NCI-H510A (cell line): ENCODE results near the gene MYMK.

ENCODE experiments used
- DNase-seq: peaks from one replicate; lab custom pipeline; 2025; lab: John Stamatoyannopoulos, UW

The MYMK gene

DNA sequence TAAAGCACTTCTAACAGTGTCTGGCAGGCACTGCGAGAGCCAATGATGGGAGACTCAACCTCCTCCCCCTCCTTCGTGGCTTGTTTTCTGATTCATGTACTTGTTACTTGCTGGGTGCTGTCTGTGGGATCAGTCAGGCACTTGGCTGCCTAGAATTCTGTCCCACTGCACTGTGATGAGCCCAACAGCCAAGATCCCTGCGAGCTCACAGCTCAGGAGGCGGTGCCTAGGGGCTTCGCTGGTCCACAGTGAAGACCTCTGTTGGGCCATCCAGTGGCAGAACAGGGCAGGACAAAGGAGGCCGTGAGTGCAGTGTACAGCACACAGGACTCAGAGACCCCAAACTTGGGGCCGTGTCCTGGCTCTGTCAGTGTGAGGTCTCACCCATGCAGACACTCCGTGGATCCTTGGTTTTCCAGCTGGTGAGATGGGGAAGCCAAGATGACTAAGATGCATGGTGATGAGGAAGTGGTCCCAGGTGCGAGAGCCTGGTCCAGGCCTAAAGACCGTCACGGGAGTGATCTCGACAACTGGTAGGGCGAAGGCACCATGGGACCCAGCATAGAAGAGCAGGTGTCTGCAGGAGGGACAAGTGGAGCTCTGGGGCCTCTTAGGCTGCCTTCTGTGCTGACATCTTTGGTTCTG lies 19.5 kb downstream of the MYMK start:
- no peak for DNase-seq

DNA sequence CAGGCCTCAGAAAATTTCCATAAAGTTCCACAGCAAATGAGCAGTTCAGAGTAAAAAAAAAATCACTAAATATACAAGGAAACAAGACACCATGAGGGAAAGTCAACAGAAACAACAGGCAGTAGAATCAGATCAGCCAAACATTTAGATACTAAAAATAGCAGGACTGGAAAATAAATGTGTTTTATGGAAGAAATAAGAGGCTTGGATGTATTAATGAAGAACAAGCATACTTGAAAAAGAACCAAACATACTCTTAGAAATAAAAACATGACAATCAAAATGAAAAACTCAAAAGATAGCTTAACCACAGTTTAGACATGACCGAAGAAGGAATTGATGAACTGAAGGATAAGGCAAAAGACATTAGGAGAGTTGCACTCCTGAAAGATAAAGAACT lies 22.6 kb downstream of the MYMK start:
- DNase-seq: no peak

DNA sequence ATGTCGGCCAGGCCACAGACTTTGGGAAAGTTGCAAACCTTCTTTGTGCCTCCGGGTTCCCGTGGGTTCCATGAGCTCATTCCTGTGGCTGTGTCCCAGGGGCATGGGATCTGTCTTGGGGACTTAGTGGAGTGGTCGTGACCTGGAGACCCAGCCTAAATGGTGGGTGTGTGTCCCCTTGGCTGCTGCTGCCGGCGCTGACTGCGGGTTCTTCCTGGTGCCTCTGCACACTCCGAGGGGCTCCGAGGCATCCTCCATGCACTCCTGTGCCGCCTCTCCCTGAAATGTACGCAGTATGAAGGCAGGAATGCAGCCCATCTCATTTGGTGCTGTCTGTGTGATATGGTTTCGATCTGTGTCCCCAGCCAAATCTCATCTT lies 24.9 kb downstream of the MYMK start:
- no peak for DNase-seq

DNA sequence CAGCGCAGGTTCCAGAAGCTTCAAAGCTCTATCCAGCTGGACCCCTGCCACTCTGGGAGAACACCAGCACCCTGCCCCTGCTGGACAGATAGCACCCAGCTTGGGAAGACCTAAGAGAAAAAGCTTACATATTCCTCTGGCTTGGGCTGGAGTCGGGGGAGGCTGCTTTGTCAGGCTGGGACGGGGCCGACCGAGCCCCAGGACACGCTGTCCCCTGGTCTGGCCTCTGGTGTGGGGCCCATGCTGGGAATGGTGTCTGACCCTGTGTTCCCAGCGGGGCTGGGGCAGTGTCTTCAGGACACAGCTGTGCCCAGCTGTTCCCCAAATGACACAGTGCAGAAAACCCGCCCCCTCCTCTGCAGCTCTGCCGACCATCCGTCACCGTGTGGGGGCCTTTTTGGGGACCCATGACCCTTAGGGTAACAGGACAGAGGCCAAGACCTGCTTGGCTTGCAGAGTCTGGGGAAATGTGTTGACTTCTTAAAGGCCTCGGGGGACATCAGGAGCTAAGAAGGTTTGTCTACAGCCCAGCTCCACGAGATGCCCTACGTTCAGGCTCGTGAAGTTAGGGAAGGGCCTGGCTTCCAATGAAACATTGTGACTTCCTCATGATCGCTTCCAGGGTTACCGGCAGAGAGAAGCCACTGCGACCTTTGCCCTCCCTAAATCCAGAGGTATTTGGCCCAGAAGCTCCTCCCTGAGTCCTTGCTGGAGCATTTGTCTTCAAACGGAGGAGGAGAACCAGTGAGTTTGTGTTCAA lies 25.4 kb downstream of the MYMK start:
- DNase-seq: no peak

DNA sequence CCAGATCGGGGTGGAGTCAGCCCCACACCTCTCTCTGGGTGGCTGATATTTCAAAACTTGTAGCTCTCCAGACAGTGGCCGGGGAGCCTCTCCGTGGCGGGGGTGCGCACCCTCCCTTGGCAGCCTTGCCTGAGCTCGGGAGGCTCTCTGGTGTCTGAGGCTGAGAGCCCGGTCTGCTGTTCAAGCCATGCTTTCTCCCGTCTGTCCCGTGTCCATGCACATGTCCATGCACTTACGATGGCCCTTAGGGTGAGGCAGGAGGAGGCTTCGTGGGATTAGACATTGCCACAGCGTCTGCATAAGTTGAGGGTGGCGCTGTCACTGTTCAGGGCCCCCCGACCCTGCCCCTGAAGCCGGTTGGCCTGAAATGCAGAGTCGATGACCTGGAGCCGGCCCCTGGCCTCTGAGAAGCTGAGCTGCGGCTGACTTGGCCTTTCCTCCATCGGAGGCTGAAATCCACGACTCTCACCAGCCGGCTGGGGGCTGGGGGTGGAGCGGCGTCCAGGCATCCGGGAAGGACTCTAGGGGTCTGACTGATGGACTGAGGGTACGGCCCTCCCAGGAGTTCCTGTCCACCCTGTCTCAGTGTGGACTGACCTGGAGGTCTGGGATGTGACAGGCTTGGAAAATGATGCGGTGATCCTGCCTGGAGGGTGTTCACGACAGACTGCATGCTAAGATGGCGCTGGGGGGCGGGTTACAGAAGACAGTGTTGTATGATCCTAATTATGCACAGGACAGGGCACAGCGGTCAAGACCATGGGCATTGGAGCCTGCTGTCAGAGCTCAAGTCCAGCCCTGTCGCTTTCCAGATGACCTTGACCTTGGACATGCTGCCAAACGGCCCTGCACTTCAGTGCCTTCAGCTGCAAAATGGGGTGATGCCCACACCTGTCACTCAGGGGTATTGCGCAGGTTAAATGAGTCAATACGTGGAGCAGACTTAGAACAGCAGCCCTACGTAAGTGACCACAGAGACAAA lies 27.6 kb downstream of the MYMK start:
- no peak for DNase-seq

DNA sequence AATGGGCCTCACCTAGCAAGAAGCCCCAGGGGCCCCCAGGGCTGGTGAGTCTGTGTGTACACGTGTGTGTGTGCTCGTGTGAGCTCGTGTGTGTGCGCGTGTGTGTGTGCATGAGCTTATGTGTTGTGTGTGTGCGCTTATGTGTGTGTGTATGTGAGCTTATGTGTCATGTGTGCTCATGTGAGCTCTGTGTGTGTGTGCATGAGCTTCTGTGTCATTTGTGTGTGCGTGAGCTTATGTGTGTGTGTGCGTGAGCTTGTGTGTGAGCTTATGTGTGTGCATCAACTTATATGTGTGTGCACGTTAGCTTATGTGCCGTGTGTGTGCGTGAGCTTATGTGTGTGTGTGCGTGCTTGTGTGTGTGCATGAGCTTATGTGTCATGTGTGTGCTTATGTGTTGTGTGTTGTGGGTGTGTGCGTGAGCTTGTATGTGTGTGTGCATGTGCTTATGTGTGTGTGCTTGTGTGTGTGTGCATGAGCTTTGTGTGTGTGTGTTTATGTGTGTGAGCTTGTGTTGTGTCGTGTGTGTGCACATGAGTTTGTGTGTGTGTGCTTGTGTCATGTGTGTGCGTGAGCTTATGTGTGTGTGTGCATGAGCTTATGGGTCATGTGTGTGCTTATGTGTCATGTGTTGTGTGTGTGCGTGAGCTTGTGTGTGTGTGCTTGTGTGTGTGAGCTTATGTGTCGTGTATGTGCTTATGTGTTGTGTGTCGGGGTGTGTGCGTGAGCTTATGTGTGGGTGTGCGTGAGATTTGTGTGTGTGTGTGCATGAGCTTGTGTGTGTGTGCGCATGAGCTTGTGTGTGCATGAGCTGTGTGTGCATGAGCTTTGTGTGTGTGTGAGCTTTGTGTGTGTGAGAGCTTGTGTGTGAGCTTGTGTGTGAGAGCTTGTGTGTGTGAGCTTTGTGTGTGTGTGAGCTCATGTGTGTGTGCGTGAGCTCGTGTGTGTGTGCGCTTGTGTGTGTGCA lies 29.1 kb downstream of the MYMK start:
- no peak for DNase-seq

DNA sequence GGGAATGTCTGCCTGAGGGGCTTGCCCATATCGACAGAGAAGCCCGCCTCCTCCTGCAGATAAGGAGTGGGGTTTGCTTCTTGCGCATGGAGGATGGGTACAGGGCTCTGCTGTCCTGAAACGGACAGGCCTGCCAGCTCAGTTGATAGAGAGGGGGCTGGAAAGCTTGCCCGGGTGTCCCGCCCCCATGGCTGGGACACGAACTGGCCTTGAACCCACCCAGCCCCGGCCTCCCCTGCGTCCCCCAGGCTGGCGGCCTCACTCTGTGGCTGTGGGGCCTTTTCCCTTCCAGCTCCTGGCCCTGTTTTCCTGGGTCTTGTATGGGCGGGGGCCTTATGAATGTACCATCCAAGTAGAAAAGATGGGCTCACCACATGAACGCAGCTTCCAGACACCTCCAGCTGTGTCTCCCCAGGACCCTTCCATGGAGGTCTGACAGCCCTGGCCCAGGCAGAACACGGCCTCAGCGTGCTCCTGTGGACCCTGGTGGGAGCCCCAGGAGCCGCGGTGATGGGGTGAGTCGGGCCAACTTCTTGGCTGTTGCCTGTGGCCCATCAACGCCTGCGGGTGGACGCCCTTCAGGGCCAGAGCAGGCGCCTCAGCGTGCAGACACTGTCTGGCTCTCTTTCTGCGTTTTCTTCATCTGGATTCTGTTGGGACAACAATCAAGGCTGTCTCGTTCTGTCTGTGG lies 30.0 kb downstream of the MYMK start:
- no peak for DNase-seq

DNA sequence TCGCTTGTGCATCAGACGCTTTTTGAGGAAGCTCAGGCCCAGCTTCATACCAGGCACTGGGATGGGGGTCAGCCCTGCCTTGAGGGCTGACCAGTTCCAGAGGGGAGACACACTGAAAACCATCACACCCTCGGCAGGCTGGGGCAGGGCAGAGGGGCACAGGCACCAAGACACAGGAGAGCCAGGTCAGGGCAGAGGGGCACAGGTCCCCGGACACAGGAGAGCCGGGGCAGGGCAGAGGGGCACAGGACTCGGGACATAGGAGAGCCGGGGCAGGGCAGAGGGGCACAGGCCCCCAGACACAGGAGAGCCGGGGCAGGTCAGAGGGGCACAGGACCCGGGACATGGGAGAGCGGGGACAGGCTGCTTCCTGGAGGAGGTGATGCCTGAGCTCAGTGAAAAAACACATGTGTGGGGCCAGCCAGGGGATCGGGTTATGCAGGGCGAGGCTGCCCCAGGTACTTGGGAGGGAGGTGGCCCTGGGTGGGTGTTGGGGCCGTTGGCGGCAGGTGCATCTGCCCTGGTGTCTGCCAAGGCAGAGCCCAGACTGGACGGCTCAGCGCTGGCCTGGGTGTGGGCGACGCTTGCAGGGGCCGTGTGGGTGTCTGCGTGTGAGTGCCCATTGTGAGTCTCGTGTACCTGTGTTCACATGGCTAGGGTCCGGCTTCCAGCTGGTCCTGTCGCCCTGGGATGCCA lies 30.8 kb downstream of the MYMK start:
- DNase-seq: no peak

DNA sequence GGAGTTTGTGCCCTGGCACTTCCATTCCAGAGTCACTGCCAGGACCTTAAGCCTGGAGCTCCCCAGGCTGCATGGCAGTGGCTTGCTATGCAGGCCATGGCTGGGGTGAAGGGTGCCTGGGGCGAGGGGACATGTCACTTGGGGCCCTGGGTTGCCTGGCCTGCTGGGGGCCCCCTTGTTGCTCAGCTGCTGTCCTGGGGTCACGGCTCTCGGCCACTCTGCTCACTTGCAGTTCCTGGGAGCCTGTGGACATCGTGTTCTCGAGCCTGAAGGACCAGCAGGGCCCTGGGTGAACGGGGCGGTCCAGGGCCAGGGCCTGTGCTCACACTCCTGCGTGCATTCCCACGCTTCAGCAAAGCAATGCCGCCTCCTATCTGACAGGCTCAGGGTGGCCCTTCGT lies 31.3 kb downstream of the MYMK start:
- DNase-seq: no peak

DNA sequence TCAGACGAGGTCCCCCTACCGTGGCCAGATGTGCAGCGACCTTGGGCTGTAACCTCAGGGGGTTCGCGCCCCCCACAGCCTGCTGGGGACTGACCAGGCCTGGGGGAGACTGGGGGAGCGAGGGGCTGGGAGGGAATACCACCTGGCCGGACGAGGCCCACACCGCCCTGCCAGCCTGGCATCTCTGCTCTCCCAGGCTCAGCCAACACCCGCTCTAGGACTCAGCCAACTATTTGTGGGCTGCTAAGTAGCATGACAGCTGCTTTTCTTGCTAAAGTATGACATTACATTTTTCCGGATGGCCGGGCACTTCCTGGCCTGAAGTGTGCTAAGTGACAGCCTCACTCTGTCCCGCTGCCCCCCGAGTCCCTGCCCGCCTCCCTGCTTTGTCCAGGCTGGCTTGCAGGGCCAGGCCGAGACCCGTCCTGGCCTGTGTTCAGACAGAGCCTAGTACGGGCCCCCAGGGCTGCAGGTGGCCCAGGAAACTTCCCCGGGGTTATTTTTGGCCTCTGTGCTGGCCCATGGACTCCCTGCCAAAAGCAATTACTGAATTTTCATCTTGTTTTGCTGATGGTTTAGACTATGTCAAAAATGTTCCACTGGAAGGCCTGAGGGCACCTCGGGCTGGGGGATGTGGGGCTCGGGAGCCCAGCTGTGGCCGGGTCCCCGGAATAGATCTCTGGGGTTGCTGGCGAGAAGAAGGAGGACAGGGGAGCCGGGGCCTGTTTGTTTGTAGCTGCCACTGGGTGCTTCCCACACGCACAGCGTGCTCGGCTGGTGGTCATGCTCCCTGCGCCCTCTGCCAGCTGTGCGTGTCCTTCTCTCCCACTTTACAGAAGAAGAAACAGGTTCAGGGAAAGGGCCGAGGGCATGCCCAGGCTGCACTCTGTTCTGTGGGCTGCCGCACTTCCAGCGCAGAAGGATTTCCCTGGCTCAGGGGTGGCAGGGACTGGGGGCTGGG lies 32.4 kb downstream of the MYMK start:
- DNase-seq: no peak

DNA sequence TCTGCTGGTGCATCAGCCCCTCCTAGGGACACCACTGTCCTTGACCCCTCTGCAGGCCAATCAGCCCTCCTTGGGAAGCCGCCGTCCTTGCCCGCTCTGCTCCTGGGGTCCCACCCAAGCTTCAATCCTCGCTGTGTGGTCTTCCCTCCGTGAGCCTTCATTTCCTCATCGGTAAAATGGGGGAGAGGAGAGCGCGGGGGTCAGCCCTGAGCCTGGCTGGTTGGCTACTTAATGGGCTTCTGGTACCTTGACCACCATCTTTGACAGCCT lies 33.2 kb downstream of the MYMK start:
- DNase-seq: no peak

DNA sequence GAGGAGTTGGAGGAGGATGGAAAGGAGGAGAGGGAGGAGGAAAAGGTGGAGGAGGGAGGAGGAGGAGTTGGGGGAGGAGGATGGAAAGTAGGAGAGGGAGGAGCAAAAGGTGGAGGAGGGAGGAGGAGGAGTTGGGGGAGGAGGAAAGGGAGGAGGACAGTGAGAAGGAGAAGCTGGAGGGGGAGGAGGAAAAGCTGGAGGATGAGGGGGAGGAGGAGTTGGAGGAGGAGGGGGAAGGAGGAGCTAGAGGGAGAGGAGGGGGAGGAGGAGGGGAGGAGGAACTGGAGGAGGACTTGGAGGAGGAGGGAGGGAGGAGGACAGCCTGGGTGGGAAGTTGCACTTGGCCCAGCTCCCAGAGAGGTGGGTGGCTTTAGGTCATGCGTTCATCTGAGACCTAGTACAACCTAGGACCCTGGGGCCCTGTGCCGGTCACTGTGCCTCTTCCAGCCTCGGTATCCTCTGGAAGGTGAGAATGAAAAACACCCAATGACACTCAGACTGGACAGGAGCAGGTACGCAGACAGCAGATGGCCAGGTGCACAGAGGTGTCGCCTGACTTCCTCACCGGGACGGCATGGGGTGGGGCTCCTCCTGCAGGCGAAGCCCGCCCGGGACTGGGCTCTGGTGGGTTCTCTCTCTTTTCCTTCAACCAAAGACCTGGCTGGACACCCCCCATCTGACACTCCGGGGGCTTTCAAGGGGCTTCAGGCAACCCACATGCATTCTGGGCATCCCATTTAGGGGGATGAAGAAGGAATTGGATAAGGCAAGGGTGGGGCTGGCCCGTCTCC lies 33.7 kb downstream of the MYMK start:
- no peak for DNase-seq

DNA sequence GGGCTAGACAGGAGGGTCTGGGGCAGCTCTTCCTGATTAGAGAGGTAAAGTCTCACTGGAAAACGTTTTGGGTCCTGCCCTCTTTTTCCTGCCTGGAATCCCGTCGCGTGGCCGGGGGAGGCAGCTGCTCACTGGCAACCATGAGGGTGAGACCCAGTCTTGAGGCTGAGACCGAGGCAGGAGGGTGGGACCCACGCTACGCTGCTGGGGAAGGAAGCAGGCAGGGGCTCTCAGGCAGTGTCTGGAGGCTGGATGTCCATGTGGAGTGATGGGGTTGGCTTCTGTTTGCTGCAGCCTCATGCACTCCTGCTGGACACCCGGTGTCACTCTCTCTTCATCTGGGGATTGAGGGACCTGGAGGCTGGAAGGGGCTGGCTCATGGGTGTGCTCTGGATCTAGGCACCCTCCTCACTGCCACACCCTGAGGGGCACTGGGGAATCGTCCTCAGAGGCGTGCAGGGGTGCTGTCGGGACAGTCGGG lies 34.5 kb downstream of the MYMK start:
- no peak for DNase-seq

DNA sequence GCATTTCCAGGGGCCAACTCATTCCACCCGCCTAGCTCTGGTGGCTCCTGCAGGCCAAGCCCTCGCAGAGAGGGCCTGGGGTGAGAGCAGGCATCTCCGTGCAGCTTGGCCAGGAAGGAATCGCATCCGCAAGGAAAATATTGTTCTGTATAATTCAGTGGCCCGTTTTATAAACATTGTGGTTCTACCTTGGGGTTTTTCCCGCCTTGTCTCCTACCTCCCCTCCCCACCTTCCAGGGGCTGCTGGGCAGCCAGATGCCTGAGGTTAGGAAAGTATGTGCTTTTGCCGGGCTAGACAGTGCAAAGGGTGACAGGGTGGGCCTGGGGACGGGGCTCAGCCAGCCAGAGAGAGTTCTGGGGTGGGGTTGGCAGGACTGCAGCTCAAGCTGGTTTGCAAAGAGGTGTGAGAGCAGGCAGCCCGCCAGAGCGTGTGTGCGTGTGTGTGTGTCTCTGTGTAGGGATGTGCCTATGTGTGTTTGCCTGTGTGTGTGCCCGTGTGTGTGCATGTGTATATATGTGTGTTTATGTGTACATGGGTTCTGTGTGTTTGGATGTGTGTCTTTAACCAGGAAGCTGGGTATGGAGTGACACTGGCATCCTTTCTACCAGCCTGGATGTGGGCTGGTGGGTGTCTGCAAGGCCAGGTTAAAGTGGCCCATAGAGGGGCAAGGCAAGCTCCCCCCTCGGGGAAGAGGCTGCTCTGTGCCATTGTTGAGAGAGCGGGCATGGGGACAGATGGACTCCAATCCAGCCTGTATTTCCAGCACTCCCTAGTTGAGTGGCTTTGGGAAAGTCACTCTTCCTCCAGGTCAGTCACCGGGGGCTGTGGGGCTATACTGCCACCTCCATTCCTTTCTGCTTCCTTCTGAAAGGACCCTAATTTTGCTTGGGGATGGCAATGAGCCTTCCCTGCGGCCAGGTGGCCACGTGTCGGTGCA lies 35.2 kb downstream of the MYMK start:
- DNase-seq: no peak

DNA sequence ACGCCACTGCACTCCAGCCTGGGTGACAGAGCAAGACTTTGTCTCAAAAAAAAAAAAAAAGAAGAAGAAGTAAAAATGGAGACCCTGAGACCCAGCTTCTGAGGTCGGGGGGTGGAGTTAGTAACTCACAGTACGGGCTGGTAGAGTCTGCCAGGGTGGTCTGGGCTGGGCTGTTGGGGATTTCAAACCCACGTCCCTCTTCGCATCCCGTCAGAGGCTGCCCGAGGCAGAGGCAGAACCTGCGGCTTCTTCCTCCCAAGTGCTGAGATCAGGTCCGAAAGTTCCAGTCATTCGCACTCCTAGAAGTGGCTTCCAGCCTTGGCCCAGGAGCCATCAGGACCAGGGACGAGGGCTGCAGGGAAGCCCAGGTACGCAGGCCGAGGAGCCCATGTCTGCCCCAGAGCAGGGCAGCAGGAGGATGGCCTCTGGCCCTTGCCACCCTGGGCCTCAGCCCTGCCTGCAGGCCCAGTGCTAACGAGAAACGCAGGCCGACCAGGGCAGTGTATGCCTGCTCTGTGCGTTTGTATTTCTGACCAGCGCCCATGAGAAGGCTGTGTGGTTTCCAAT lies 36.0 kb downstream of the MYMK start:
- DNase-seq: no peak

DNA sequence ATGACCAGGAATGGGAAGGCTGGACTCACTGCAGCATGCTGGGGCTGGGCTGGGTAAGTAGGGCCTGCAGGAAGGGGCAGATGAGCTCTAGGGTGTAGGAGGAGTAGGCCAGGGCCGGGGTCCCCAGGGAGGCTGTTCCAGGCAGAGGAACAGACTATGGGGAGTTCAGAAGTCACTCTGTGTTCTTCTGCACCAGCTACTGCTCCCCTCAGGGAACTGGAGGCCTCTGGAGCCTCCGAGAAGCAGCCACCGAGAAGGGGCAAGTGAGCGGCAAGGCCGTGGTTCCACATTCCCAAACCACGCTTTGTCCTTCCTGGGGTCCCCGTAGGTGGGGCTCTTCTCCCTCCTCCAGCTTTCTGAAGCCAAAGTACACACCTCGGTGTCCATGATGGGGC lies 37.4 kb downstream of the MYMK start:
- DNase-seq: no peak
